Measurements from ENCODE around the gene CNTN2.

The CNTN2 gene

DNA sequence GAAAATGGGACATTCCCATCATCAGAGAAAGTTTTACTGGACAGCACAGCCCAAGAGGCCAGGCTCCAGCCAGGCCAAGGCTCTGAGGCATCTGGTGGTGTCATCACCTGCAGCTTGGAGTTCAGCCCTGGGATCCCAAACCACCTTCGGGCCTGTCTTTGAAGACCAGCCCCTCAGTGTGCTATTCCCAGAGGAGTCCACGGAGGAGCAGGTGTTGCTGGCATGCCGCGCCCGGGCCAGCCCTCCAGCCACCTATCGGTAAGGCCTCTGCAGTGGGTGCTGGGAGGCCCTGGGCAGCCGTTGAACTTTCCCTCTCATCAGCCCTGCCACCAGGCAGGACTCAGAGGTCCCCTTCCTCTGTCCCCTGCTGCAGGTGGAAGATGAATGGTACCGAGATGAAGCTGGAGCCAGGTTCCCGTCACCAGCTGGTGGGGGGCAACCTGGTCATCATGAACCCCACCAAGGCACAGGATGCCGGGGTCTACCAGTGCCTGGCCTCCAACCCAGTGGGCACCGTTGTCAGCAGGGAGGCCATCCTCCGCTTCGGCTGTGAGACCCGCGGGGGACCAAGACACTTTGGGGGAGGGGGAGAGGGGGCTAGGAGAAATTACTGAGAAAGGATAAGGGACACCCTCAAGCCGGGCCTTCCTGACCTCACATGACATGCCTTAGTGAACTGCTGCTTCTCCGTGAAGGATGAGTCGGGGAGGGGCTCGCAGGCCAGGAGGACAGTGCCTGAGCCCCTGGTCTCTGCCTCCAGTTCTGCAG is 15.0 kb downstream of the CNTN2 start:
- FAIRE-seq, result no peak

DNA sequence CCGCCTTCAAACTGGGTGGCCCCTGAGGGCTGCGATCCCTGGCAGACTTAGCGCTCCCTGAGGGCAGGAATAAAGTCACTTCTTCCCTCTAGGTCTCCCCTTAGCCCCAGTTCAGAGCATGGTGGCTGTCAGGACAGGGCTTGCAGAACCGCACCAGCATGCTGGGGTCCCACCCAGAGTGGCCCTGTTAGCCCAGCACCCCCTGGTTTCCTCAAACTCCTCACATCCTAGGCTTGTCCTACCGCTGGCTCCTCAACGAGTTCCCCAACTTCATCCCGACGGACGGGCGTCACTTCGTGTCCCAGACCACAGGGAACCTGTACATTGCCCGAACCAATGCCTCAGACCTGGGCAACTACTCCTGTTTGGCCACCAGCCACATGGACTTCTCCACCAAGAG is 15.8 kb downstream of the CNTN2 start:
- no peak for FAIRE-seq

DNA sequence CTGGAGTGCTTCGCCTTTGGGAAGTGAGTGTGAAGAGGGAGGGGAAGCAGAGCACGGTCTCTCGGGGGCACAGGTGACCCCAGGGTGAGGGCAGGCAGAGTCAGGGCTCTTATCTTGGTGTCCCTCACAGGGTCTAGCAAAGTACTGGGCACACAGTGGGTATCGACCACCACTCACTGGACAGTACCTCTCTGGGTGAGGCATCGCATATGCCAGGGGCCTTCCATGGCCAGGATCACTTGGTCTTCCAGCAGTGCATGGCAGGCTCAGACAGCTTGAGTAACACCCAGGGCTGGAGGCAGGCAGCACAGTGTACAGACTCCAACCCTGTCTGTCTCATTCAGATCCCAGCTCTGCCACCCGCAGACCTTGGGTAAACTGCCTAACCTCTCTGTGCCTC is 16.6 kb downstream of the CNTN2 start:
- no peak for FAIRE-seq

DNA sequence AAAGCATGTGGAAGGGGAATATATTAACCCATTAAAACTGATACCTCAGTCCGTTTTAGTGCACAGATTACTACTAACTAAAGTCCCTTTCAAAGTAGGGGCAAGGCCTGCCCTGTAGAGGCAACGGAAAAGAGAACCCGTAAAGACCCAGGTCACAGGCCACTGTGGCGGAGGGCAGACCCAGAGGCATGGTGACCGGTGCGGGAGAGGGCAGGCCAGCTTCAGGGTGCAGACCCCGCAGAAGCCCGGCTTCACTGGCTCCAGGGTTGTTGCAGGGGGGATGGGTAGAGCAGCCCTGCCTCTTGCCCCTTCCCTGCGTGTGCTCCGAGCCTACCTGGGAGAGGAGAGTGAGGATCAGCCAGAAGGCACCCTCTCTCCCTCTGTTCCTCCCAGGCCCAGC is 17.7 kb downstream of the CNTN2 start:
- FAIRE-seq, result no peak

DNA sequence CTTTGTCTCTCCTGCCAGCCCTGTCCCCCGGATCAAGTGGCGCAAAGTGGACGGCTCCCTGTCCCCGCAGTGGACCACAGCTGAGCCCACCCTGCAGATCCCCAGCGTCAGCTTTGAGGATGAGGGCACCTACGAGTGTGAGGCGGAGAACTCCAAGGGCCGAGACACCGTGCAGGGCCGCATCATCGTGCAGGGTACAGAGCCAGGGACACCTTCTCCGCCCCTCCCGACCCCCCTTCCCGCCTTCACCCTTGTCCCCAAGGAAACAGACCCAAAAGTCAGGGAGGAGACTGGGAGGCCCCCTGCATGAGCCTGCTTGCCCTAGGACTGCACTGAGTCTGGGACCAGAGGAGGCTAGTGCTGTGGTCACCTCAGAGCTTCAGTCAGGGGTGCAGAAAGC is 18.2 kb downstream of the CNTN2 start:
- no peak for FAIRE-seq

DNA sequence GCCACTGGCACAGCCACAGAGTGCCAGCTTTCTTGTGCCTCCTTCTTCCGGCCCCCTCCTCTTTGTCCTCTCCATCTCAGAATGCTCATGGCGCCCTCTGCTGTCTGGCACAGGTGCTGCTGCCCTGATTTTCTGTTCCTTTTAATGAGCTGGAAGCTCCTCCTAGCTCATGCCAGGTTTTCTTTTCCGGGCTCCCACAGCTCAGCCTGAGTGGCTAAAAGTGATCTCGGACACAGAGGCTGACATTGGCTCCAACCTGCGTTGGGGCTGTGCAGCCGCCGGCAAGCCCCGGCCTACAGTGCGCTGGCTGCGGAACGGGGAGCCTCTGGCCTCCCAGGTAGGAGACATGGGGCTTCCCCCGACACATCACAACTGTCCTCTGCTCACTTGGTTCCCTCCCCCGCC is 18.7 kb downstream of the CNTN2 start:
- FAIRE-seq, result no peak

DNA sequence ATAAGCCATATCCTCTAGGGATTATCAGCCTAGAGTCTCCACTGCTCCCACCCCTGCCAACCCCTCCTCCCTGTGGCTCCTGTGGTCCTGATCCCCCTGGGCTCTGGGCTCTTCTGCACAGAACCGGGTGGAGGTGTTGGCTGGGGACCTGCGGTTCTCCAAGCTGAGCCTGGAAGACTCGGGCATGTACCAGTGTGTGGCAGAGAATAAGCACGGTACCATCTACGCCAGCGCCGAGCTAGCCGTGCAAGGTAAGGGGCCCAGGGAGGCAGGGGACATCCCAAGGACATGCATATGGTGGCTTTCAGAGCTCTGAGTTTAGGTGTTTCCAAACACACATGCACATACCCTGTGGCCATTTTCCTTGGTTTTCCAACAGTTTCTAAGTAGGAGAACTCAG is 19.3 kb downstream of the CNTN2 start:
- FAIRE-seq, result no peak

DNA sequence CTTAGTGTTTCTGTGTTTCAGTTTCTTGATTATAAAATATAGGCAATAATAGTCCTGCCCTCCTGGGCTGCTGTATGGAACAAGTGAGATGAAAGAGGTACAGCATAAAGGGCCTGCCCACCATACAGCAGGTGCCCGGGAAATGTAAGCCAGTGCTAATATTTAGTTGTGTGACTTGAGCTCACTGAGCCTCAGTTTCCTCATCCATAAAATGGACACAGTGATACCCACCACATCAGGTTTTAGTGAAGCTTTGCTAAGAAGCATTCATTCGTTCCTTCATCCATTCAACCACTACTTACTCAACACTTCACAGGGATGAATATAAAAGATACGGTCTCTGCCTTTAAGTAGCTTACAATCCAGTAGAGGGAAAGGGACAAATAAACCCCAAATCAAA is 19.9 kb downstream of the CNTN2 start:
- no peak for FAIRE-seq

DNA sequence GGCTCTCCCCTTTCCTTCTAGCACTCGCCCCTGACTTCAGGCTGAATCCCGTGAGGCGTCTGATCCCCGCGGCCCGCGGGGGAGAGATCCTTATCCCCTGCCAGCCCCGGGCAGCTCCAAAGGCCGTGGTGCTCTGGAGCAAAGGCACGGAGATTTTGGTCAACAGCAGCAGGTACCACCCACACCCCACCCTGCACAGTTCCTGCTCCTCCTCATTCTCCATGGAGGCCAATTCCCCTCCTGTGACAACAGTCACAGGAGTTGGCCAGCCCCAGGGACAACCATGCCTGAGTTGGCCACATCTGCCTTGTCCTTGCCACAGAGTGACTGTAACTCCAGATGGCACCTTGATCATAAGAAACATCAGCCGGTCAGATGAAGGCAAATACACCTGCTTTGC is 21.3 kb downstream of the CNTN2 start:
- no peak for FAIRE-seq

DNA sequence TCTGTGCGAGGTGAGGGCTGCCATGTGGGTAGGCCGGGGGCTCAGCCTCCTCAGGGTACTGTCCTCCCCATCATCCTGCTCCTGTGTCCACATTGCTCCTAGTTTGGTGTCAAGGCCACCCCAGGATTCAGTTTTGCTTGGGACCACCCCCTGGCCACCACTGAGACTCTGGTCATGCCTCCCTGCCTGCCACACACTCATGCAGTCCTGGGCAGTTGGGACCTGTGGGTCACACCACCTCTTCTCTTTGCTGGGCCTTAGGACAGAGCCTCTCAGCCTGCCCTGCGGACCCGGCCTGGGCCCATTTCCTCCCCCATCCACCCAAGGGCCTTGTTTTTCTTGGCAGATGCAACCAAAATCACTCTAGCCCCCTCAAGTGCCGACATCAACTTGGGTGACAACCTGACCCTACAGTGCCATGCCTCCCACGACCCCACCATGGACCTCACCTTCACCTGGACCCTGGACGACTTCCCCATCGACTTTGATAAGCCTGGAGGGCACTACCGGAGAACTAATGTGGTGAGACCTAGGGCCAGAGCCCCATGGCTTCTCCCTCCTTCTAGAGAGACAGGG is 21.8 kb downstream of the CNTN2 start:
- no peak for FAIRE-seq

DNA sequence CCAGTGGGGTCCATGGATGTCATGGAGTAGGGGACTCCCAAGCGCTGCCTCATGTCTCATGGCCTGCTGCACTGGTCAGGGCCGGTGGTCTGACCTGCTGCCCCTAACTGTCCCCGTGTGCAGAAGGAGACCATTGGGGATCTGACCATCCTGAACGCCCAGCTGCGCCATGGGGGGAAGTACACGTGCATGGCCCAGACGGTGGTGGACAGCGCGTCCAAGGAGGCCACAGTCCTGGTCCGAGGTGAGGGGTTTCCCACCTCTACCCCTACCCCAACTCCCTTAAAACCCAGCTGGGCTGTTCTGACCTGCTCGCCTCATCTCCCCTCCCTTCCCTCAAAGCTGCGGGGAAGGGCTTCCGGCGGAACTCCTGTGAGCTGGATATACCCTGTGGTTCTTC is 22.7 kb downstream of the CNTN2 start:
- no peak for FAIRE-seq

DNA sequence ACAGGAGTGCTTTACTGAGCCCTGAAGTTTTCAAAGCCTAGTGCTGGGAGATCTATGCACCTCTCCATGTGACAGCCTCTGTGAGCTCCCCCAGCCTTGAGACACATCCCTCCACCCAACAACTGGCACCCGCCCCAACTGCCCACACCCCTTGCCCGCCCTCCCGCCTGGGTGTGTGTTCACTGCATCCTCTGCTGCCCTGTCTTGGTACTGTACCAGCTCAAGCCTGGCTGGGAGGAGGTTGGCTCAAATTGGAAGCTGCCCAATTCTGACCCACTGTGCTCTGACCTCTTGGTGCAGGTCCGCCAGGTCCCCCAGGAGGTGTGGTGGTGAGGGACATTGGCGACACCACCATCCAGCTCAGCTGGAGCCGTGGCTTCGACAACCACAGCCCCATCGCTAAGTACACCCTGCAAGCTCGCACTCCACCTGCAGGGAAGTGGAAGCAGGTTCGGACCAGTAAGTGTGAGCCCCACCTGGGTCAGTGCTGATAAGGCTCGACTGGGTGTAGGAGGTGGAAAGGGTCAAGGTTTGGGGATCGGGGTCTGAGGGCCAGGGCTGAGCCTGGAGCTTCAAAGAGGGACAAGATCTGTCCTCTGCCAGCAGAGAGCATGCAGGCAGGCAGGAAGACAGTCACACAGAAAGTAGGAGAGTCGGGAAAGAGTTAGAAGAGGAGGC is 23.3 kb downstream of the CNTN2 start:
- FAIRE-seq, result no peak

DNA sequence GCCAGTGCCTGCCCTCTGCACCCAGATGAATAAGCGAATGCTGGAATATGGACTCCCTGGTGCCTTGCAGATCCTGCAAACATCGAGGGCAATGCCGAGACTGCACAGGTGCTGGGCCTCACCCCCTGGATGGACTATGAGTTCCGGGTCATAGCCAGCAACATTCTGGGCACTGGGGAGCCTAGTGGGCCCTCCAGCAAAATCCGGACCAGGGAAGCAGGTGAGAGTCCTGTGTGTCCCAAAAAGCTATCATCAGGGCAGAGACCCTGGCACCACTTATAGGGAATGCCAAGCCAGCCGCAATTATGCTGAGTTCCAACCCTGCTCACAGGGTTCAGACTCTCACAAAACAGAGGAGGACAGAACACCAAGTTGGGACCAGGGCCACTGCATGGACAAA is 24.0 kb downstream of the CNTN2 start:
- FAIRE-seq, result no peak

DNA sequence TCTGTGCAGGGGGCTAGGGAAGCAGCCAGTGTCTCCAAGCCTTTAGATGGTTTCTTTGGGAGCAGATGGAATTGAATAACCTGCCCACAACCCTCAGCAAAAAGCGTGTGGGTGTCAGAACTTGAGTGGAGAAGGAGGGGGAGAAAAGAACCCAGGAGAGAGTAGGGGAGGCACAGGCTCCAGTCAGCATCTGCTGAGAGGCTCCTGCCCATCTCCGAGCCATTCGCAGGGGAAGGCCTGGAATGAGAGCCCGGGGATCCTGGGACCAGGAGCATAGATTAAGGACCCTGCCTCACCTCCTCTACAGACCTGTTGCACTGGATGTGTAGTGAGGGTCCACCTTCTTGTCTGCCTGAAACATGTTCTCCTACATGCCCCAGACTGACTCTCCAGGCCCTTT is 25.0 kb downstream of the CNTN2 start:
- no peak for FAIRE-seq

DNA sequence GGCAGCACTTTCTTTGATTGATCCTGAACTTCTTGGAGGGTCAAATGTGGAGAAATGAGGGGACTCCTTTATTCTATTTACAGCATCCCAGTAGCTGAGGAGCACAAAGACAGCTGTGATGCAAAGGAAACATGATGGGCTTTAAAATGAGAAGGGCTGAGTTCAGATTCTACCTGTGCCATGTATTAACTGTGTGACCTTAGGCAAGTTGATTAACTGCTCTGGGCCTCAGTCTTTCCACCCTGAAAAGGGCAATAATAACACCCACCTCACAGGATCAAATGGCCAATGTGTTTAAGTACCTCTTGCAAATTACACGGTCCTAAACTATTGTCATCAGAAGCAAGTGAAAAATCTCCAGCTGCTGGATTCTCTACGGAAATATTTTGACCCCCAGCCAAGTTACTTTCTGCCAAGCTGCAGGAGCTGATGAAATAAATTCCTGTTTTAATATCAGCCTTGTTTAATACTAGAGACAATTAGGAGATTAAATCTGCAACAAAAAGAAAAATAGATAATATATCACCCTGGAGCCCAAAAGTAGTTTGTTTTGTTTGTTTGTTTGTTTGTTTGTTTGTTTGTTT is 25.5 kb downstream of the CNTN2 start:
- FAIRE-seq, result no peak

DNA sequence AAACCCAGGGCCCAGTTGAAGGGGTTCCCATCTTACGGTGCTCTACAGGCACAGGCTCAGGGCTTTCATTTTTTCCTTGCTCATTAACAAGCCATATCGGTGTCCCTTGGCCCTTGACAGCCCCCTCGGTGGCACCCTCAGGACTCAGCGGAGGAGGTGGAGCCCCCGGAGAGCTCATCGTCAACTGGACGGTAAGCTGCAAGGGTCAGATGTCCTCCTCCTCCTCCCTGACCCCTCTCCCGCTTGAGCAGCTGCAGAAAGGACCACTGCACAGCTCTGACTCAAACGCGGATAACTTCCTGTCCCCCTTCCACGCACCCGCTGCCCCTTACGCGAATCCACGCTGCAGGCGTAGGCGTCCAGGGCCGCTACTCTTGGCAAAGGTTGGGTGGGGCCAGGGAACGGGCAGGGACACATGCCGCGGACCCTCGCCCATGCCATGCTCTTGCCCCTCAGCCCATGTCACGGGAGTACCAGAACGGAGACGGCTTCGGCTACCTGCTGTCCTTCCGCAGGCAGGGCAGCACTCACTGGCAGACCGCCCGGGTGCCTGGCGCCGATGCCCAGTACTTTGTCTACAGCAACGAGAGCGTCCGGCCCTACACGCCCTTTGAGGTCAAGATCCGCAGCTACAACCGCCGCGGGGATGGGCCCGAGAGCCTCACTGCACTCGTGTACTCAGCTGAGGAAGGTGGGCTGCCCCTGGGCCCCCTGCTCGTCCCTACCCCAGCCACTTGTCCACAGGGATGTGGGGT is 26.5 kb downstream of the CNTN2 start:
- FAIRE-seq, result no peak

DNA sequence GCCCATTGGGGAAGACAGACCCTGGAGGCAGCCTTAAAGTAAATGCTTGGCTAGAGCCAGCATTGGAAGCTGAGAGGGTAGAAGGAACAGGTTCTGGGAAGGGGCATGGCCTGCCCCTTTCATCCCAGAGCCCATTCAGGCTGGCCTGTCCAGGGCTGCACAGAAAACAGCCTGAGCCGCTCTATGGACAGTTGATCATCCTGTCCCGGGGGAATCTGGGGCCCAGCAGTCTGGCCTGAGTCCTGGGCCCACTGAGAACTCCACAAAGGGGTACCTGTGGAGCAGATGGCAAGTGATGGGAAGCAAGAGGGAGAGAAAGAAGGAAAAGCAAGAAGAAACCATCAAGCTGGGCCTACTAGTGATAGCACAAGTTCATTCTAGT is 28.0 kb downstream of the CNTN2 start:
- FAIRE-seq, result no peak

DNA sequence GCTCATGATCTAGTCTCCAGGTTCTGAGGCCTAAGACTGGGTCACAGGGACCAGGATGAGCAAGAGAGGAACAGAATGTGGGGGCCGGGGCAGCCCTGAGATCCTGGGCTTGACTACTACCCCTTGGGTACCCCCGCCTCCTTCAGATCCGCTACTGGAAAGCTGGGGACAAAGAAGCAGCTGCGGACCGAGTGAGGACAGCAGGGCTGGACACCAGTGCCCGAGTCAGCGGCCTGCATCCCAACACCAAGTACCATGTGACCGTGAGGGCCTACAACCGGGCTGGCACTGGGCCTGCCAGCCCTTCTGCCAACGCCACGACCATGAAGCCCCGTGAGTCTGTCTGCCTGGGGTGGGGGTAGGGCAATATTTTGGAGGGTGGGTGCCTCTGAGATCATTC is 28.8 kb downstream of the CNTN2 start:
- FAIRE-seq, result no peak

DNA sequence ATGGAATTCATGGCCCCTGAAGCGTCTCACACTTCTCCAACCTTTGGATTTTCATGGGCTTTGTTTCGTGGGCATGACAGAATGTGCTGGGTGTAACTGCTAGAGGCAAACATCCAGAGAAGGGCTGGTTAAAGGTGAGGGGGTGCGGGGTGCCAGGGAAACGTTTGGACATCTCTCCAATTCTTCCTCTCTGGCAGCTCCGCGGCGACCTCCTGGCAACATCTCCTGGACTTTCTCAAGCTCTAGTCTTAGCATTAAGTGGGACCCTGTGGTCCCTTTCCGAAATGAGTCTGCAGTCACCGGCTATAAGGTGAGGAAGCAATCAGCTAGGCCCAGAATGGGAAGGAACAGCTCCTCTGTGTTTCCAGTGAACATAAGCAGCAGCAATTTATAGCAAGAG is 29.3 kb downstream of the CNTN2 start:
- no peak for FAIRE-seq

DNA sequence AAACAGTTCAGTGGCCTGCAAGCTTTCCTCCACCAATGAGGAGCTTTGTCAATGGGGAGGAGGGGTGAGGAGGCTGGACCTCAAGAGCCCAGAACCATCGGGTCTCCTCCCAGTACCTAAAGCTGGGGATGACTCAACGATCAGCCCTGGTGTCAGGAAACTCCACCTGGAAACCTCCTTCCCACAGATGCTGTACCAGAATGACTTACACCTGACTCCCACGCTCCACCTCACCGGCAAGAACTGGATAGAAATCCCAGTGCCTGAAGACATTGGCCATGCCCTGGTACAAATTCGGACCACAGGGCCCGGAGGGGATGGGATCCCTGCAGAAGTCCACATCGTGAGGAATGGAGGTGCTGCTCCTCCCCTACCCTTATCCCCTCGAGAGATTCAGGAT is 29.9 kb downstream of the CNTN2 start:
- FAIRE-seq, result no peak

DNA sequence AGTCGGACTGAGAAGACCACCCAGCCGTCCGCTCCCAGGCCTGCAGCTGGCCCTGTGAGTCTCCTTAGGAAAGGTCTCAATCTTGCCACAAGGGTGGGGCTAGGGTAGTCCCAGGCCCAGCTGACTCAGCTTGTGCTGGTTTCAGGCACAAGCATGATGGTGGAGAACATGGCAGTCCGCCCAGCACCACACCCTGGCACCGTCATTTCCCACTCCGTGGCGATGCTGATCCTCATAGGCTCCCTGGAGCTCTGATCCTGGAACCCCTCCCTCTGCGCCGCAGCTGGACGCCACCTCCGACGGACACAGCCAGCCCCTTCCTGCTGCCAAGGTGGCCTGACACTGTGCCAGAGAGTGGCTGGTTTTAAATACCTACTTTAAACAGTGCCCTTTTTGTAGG is 30.5 kb downstream of the CNTN2 start:
- no peak for FAIRE-seq

DNA sequence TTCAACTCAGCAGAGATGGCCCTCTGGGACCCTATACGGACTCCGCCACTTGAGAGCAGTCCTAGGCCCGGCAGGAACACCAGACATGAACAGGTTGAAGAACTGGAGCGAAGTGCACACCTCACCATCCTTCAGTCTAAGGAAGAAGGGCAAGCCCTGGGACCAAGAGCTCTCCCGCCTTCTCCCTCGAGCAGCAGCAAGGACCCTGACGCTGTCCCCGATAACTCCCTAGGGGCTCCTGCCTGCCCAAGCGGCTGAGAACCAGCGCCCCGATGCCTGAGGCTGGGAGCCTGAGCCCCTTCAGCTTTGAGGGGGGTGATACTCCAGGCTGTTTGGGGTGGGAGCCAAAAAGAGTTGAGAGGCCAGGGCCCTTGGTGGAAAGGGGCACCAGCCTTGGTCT is 31.1 kb downstream of the CNTN2 start:
- FAIRE-seq, result no peak

DNA sequence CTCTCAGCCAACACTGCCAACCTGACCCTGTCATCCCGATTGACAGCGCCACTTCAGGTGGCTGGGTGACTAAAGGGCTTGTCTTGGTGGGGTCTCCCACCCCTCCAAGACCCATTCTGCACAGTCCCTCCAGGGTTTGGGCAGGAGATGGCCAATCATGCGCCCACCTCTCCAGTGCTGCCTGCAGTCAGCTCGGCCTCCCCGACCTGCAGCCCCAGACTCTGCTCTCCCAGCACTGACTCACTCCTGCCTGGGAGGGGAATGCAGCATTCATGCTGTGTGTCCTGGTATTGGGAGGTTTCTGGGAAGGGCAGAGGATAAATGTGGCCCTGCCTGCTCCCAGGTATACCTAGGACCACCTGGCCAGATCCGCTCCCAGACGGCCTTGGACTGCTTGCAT is 31.5 kb downstream of the CNTN2 start:
- FAIRE-seq, result no peak

Measured in islet of Langerhans (tissue), 1 donor.